ENCODE results near the gene PIK3R1.

The PIK3R1 gene

DNA sequence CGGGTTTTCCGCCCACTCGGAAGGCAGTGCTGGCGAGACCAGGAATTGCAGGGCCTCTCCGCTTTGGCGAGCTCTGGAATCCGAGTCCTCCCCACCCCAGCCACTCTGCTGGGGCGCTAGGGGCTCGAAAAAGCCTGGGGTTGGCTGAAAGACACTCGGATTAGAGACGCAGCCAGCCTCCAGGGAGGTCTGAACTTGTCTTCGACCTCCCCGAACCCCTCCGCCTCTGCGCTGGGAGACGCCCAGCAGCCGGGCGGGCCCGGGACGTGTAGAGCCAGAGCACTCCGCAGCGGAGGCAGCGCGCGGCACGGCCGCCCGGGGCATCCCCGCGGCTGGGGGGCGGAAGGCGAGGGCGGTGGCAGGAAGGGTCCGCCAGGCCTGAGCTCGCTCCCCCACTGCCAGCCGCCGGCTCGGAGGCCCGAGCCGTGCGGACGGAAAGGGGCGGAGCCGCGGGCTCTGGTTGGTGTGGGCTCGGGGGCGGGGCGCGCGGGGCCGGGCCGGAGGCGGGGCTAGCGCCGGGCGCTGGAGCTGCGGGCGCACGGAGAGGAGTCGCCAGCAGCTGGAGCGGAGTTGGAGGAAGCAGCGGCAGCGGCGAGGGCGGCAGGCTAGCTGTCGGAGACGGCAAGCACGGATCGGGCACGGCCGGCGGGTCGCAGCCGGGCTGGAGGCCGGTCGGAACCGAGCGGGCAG lies at the start of gene PIK3R1:
Gene PIK3R1, plus strand, starts transcription at position 549 of the 690 bp plus-strand sequence. CDS start 10,920 bp downstream, outside the sequence.
- Mint-ChIP-seq H3K4me1 (peaks cover 42% of the 10 kb centered on the region), H3K27ac (peak within 1 kb of the TSS; percentile 95), H3K9me3 (peaks cover 13% of the 10 kb centered on the region), H3K4me3 (peak within 1 kb of the TSS; percentile 90), H3K27me3 (no peaks in the 10 kb centered on the region), H3K36me3 (ENCODE audit: low read depth) (peaks cover 20% of the 10 kb centered on the region)
- ATAC-seq (peak; percentile 92), DNase-seq (peak; percentile 94)

DNA sequence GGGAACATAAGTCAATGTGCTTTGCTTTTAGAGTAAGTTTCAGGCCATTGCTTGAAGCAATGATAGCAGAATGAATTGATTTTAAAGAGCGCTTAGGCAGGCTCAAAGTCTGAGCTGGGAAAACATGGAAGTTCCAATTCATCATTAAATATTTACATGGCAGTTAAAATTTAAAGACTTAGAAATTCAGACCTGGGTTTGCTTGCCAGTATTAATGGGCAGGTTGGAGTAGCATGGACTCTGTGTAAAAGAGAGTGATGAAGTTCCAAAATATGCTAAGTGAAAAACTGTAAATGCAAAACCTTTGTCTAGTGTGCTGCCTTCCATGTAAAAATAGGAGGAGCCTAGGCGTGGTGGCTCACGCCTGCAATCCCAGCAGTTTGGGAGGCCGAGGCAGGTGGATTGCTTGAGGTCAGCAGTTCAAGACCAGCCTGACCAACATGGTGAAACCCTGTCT lies 48.3 kb upstream of the PIK3R1 start:
- DNase-seq (no peak), ATAC-seq (no peak)
- no peak overlapping the region for H3K4me3 Mint-ChIP-seq
- H3K27me3 Mint-ChIP-seq, result no peaks in the 10 kb centered on the region
- H3K36me3 Mint-ChIP-seq (ENCODE audit: low read depth), result no peaks in the 10 kb centered on the region
- no peaks in the 10 kb centered on the region for H3K4me1 Mint-ChIP-seq
- H3K27ac Mint-ChIP-seq, result no peak overlapping the region
- no peaks in the 10 kb centered on the region for H3K9me3 Mint-ChIP-seq

DNA sequence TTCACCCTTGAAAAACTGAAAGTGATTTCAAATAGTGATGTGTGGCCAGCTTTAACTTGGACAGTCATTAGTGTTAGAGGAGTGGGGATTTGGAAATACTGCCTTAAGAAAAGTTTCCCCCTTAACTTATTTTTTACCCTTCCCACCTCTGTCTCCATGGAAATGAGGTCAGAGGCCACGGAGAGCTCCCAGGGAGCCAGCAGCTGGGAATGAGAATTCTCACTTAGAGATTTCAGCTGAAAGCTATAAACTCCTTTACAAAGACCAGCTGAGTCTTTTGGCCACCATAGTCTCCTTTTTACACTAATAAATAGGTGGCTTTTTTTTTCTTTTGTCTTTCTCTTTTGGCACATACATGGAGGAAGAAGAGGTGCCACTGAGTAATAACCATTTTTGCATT lies 45.7 kb upstream of the PIK3R1 start:
- H3K27me3 Mint-ChIP-seq, result no peaks in the 10 kb centered on the region
- no peak overlapping the region for H3K27ac Mint-ChIP-seq
- H3K36me3 Mint-ChIP-seq (ENCODE audit: low read depth), result no peaks in the 10 kb centered on the region
- no peak for DNase-seq
- H3K9me3 Mint-ChIP-seq, result no peaks in the 10 kb centered on the region
- H3K4me3 Mint-ChIP-seq, result no peak overlapping the region
- no peaks in the 10 kb centered on the region for H3K4me1 Mint-ChIP-seq
- ATAC-seq, result no peak

DNA sequence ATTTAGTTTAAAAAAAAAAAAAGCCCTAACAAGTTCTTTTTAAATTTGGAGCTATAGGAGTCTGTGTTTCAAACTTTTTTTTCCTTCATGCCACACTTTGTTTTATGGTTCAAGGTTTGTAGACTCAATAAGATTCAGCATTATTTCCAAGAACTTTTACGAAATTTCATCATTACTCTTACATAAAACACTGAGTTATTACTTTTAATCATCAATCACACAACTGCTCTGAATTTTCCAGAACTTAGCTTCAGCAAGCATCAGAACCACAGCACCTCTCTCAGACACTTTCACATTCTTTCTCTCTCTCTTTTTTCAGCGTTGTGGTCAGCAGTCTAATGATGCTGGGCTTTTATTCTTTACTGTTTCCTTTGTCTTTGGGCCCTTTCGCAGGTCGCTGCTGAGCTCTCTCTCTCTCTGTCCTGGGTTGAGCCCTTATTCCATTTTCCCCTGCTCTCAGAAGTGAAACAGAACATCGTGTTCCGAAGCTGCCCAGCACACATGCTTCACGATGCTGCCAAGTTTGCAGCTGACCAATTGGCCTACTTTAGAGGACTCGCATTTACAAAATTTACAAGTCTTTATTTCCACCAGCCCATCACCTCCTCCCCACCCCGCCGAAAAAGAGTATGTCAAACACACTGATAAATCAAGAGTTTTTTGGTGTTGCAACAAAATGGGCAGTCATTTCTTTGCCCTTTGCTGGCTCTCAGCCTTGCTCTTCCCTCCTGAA lies 44.6 kb upstream of the PIK3R1 start:
- Mint-ChIP-seq H3K4me1 (no peaks in the 10 kb centered on the region), H3K9me3 (no peaks in the 10 kb centered on the region), H3K27ac (no peak overlapping the region), H3K36me3 (ENCODE audit: low read depth) (no peaks in the 10 kb centered on the region), H3K4me3 (no peak overlapping the region), H3K27me3 (no peaks in the 10 kb centered on the region)
- DNase-seq (no peak), ATAC-seq (no peak)

DNA sequence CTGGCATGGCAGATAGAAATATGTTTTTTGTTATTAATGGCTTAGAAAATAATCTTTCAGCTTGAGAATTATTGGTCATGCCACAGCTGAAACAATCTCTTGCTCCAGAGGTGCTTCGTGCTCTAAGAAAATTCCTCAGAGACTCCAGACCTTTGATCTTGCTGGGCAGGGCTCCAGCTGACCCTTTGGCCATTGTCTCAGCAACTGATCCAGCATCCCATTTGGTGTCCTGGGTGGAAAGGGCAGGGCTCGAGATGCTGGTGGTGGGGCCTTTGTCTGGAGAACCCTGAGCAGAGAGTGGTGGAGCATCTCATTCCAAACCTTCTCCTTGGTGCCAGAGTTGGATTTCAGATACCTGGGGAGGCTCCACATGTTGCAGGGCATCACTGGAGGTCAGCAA lies 43.2 kb upstream of the PIK3R1 start:
- H3K4me3 Mint-ChIP-seq, result no peak overlapping the region
- H3K27ac Mint-ChIP-seq, result no peak overlapping the region
- no peak for DNase-seq
- H3K4me1 Mint-ChIP-seq, result peaks cover under 1% of the 10 kb centered on the region
- H3K36me3 Mint-ChIP-seq (ENCODE audit: low read depth), result no peaks in the 10 kb centered on the region
- no peak for ATAC-seq
- no peaks in the 10 kb centered on the region for H3K27me3 Mint-ChIP-seq
- no peaks in the 10 kb centered on the region for H3K9me3 Mint-ChIP-seq

DNA sequence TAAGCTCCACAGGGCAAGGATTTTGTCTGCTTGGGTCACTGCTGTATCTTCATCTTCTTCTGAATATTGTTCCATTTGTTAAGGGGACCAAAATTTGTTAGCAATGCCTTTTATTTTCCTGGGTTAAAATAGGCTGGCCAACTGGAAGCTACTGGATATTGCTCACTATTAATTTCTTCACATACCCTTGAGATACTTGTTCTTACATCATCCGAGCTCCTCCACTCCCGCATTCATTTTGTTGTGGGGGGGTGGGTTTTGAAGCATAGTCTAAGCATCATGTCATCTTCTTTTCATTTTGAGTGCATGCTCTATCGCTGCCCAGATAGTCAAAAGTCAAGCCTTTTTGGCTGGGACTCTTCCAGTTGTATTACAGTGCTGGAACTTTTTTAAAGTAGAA lies 42.5 kb upstream of the PIK3R1 start:
- no peak overlapping the region for H3K27ac Mint-ChIP-seq
- no peaks in the 10 kb centered on the region for H3K27me3 Mint-ChIP-seq
- no peak overlapping the region for H3K4me3 Mint-ChIP-seq
- no peak for ATAC-seq
- no peaks in the 10 kb centered on the region for H3K9me3 Mint-ChIP-seq
- no peak for DNase-seq
- no peaks in the 10 kb centered on the region for H3K36me3 Mint-ChIP-seq (ENCODE audit: low read depth)
- peaks cover 2% of the 10 kb centered on the region for H3K4me1 Mint-ChIP-seq

DNA sequence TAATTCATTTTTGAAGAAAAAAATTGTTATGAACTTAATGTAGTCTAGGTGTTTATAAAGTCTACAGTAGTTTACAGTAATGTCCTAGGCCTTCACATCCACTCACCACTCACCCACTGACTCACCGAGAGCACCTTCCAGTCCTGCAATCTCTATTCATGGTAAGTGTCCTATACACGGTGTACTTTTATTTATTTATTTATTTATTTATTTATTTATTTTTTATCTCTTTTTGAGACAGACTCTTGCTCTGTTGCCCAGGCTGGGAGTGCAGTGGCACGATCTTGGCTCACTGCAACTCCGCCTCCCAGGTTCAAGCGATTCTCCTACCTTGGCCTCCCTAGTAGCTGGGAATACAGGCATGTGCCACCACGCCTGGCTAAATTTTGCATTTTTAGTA lies 39.3 kb upstream of the PIK3R1 start:
- ATAC-seq, result no peak
- no peaks in the 10 kb centered on the region for H3K36me3 Mint-ChIP-seq (ENCODE audit: low read depth)
- no peak overlapping the region for H3K27ac Mint-ChIP-seq
- H3K4me3 Mint-ChIP-seq, result no peak overlapping the region
- peaks cover 8% of the 10 kb centered on the region for H3K4me1 Mint-ChIP-seq
- DNase-seq, result no peak
- H3K9me3 Mint-ChIP-seq, result no peaks in the 10 kb centered on the region
- H3K27me3 Mint-ChIP-seq, result no peaks in the 10 kb centered on the region

DNA sequence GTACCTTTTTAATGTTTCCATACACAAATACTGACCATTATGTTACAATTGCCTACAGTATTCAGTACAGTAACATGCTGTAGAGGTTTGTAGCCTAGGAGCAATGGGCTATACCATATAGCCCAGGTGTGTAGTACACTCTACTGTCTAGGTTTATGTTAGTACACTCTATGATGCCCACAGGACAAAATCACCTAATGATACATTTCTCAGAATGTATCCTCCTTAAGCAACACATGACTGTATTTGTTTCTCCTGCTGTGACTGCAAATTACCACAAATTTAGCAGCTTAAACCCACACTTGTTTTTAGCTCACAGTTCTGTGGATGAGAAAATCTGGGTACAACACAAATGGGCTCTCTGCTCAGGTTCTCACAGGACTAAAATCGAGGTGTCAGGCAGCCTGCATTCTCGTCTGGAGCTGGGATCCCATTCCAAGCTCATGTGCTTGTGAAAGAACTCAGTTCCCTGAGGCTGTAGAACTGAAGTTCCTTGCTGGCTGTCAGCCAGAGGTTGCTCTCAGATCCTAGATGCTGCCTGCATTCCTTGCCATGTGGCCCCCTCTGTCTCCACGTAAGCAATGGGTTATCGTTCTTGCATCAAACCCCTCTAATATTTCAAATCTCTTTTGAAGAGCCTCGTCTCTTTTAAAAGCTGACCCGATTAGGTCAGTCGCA lies 38.6 kb upstream of the PIK3R1 start:
- Mint-ChIP-seq H3K4me3 (no peak overlapping the region), H3K27ac (no peak overlapping the region), H3K36me3 (ENCODE audit: low read depth) (no peaks in the 10 kb centered on the region), H3K4me1 (peaks cover 10% of the 10 kb centered on the region), H3K27me3 (no peaks in the 10 kb centered on the region), H3K9me3 (no peaks in the 10 kb centered on the region)
- DNase-seq (no peak), ATAC-seq (no peak)

DNA sequence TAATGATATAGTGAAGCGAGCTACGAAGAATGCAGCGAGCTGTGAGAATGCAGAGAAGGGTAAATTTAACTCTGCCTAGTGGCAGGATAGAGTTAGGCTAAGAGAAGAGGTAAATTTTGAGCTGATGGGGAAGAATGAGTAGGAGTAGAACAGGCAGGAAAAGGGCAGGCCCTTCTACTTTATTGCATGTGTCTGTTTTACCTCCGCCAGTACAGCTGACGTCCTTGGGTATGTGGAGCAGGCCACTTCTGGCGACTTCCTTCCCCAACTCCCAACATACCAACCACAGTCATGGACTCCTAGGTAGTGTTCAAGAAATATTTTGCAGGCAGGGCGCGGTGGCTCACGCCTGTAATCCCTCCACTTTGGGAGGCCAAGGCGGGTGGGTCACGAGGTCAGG lies 37.9 kb upstream of the PIK3R1 start:
- no peak overlapping the region for H3K4me3 Mint-ChIP-seq
- ATAC-seq, result no peak
- no peaks in the 10 kb centered on the region for H3K36me3 Mint-ChIP-seq (ENCODE audit: low read depth)
- no peaks in the 10 kb centered on the region for H3K27me3 Mint-ChIP-seq
- H3K9me3 Mint-ChIP-seq, result no peaks in the 10 kb centered on the region
- no peak for DNase-seq
- peaks cover 12% of the 10 kb centered on the region for H3K4me1 Mint-ChIP-seq
- no peak overlapping the region for H3K27ac Mint-ChIP-seq

DNA sequence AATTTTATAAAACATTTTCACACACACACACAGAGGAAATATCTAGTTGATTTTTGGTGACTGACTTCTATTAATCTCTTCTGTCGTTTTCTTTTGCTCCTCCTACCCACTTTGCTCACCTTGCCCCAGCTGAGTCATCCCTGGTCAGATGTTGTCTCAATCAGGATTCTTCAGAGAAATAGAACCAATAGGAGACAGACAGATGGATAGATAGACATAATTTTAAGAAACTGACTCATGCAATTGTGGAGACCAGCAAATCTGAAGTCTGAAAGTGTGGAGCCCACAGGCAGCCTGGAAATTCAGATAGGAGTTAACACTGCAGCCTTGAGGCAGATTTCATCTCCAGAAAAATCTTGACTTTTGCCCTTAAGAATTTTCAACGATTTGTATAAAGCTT lies 37.0 kb upstream of the PIK3R1 start:
- H3K36me3 Mint-ChIP-seq (ENCODE audit: low read depth), result no peaks in the 10 kb centered on the region
- H3K4me3 Mint-ChIP-seq, result no peak overlapping the region
- H3K9me3 Mint-ChIP-seq, result no peaks in the 10 kb centered on the region
- DNase-seq (no peak), ATAC-seq (peak; percentile 59)
- H3K4me1 Mint-ChIP-seq, result peaks cover 12% of the 10 kb centered on the region
- H3K27me3 Mint-ChIP-seq, result no peaks in the 10 kb centered on the region
- no peak overlapping the region for H3K27ac Mint-ChIP-seq

DNA sequence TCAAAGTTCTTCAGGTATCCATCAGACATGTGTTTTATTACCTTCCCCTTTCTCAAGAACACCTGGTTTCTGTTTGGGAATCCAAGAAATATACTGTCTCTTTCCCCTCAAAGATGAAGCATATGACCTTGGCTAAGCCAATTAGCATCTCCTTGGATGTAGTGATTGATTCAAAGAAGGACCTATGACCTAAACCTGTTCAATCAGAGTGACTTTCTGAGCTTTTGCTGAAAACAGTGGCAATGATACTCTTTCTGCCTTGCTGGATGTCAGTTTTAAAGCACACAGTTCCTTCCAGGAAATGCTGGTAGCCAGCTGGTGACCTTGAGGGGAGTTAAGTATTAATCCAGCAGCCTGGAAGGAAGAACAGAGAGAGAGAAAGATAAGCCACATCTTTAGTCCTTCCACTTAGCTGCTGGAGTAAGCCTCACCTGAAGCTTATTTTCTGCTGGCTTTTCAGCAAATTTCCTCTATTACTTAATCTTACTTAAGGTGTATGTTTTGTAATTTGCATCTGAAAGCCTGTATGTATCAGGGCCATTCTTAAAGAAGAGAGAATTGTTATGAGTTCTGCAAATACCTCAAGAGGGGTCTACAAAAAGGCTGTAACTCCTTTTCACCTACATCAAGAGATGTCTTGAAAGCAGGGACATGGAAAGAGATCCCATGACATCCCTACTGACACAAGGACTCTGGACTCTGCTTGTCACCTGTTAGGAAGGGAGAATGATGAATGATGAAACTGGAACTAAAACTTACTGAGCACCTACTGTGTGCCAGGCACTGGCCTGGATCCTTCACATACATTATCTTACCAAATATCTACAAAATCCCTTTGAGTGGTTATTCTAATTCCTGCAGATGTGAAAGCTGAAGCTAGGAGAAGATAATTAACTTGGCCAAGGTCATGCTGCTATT lies 35.2 kb upstream of the PIK3R1 start:
- Mint-ChIP-seq H3K36me3 (ENCODE audit: low read depth) (no peaks in the 10 kb centered on the region), H3K9me3 (no peaks in the 10 kb centered on the region)

DNA sequence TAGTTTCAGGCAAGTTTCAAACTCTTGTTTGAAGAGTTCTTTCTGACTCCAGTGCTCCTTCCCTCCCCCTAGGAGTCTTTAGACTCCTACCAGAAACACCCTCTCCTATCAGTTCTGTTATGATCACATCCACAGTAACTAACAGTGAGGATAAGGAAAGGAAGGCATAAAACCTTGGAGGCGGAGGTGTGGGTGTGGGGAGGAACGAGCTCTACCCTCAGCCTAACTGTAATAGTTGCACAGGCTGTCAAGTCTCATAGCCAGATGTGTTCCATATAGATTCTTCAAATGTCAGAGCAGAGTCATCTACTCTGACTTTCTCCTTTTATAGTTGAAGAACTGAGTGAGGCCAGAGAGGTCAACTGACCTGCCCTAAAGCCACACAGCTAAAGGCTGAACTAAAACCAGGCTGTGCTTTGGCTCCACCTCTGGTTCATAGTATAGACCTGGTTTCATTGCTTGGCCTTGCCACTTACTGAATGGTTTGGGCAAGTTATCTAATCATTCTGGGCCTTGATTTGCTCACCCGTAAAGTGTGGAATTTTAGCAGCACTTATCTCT lies 34.4 kb upstream of the PIK3R1 start:
- H3K4me1 Mint-ChIP-seq, result peaks cover 12% of the 10 kb centered on the region
- no peaks in the 10 kb centered on the region for H3K27me3 Mint-ChIP-seq
- DNase-seq (no peak), ATAC-seq (peak; percentile 27)
- H3K4me3 Mint-ChIP-seq, result no peak overlapping the region
- H3K27ac Mint-ChIP-seq, result peak overlapping the region; percentile 25
- H3K36me3 Mint-ChIP-seq (ENCODE audit: low read depth), result no peaks in the 10 kb centered on the region
- H3K9me3 Mint-ChIP-seq, result no peaks in the 10 kb centered on the region

More for the DNA sequence above, 35.2 kb upstream of the PIK3R1 start:
- H3K4me1 Mint-ChIP-seq, result peaks cover 12% of the 10 kb centered on the region
- H3K4me3 Mint-ChIP-seq, result no peak overlapping the region
- no peak for ATAC-seq
- H3K27ac Mint-ChIP-seq, result peak overlapping the region; percentile 25
- no peaks in the 10 kb centered on the region for H3K27me3 Mint-ChIP-seq
- no peak for DNase-seq

DNA sequence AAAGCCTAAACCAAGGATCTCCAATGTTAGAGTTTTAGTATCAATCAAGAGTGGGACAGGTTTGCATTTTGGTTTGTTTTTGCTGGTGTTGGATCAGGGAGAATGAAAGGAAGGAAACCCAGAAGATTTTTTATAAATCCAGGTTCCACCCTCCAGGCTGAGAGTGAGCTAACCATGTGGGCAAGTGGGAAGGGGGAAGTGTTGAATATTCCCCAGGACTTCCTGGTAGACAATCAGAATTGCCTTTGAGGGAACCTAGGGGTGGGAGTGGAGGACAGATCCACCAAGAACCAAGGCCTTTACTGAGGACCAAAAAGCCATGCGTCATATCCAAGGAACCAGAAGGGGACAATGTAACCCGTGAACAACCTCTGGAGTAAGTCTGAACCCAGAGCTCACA lies 33.5 kb upstream of the PIK3R1 start:
- no peaks in the 10 kb centered on the region for H3K36me3 Mint-ChIP-seq (ENCODE audit: low read depth)
- no peak overlapping the region for H3K27ac Mint-ChIP-seq
- DNase-seq (no peak), ATAC-seq (no peak)
- H3K9me3 Mint-ChIP-seq, result no peaks in the 10 kb centered on the region
- no peak overlapping the region for H3K4me3 Mint-ChIP-seq
- peaks cover 12% of the 10 kb centered on the region for H3K4me1 Mint-ChIP-seq
- H3K27me3 Mint-ChIP-seq, result no peaks in the 10 kb centered on the region

DNA sequence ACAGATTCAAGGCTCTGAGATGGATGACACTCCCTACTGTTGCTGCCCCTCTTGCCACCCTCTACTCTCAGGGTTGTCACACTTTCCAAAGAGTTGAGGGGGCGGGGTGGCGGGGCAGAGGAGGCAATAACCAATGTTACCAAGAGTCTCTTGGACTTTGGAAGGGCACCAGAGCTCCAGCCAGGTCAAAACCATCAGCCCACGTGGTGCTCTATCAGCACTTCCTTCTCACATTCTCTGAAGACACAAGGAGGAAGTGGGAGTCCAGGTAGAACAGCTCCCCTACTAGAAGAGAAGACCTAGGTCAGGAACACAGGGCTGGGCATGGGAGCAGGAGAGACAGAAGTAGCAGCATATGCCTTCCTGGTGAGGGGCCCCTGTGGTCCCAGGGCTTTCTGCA lies 33.0 kb upstream of the PIK3R1 start:
- Mint-ChIP-seq H3K9me3 (no peaks in the 10 kb centered on the region), H3K27ac (no peak overlapping the region), H3K4me1 (peaks cover 10% of the 10 kb centered on the region), H3K27me3 (no peaks in the 10 kb centered on the region), H3K36me3 (ENCODE audit: low read depth) (no peaks in the 10 kb centered on the region), H3K4me3 (no peak overlapping the region)
- DNase-seq (no peak), ATAC-seq (no peak)

Data from activated naive CD8-positive, alpha-beta T cell treated with anti-CD3 and anti-CD28 coated beads, Interleukin-2, amount 50 U/mL, for 24 hours (primary cell).